Panc1 (cell line): ENCODE results near the gene ASXL2.

Source experiments
- POLR2AphosphoS5 ChIP-seq: IDR thresholded peaks from 2 replicates; pipeline ENCODE4 v1.6.1; 2012; ENCODE audit warnings: mild to moderate bottlenecking, low read depth, low read length, moderate library complexity
- SIN3A ChIP-seq: IDR thresholded peaks from 2 replicates; pipeline ENCODE4 v1.6.1; 2012; ENCODE audit warnings: low read depth, mild to moderate bottlenecking, low read length, moderate library complexity, borderline replicate concordance; ENCODE audit not compliant: insufficient read depth
- TCF7L2 ChIP-seq: IDR thresholded peaks from 2 replicates; pipeline ENCODE4 v1.6.1; 2011; ENCODE audit warnings: mild to moderate bottlenecking, low read depth, low read length, inconsistent platforms
- TF ChIP-seq, protein P1 (sequence below): fragments of 450-650 bp; IDR thresholded peaks from 2 replicates; pipeline ENCODE4 v1.5.1; 2017; ENCODE audit warnings: mild to moderate bottlenecking

DNA sequence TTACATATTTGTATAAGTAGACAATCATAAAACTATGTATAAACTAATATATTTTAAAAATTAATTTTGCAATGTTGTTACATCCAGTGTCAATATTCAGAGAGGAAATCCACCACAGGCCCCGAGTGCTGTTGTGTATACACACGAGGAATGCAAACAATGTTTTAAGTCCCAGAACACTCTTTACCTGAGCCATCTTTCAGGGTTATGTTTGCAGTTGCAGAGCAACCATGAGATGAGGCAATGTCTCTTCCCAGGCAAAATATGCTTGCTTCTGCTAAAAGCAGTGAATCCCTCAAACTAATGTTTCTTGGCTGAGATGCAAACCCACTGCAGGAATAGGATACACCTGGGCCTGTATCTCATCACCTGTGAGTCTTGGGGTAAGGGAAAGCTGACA lies 91.3 kb downstream of the ASXL2 start:
- TF ChIP-seq, protein P1, sequence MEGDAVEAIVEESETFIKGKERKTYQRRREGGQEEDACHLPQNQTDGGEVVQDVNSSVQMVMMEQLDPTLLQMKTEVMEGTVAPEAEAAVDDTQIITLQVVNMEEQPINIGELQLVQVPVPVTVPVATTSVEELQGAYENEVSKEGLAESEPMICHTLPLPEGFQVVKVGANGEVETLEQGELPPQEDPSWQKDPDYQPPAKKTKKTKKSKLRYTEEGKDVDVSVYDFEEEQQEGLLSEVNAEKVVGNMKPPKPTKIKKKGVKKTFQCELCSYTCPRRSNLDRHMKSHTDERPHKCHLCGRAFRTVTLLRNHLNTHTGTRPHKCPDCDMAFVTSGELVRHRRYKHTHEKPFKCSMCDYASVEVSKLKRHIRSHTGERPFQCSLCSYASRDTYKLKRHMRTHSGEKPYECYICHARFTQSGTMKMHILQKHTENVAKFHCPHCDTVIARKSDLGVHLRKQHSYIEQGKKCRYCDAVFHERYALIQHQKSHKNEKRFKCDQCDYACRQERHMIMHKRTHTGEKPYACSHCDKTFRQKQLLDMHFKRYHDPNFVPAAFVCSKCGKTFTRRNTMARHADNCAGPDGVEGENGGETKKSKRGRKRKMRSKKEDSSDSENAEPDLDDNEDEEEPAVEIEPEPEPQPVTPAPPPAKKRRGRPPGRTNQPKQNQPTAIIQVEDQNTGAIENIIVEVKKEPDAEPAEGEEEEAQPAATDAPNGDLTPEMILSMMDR, result no peak
- no peak for TF ChIP-seq POLR2AphosphoS5
- no peak for TF ChIP-seq SIN3A
- TF ChIP-seq TCF7L2, result no peak
